ENCODE data around the gene GRID1. TPM values are rescaled to one million over a fixed set of nuclear protein-coding genes. Genes with fewer than 3 reads are reported as not detected.

GRID1 gene
- polyA plus RNA-seq, 1 of the 3 experiments (the other 2 are of a cell fraction), result 0.13 TPM

GRCh38 chr10:86215046-86215445 is 151.5 kb downstream of the GRID1 start (continued):
- TF ChIP-seq, protein P1, sequence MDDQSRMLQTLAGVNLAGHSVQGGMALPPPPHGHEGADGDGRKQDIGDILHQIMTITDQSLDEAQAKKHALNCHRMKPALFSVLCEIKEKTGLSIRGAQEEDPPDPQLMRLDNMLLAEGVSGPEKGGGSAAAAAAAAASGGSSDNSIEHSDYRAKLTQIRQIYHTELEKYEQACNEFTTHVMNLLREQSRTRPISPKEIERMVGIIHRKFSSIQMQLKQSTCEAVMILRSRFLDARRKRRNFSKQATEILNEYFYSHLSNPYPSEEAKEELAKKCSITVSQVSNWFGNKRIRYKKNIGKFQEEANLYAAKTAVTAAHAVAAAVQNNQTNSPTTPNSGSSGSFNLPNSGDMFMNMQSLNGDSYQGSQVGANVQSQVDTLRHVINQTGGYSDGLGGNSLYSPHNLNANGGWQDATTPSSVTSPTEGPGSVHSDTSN (IDR thresholded peaks at IDR 0.05), result no peak
- TF ChIP-seq NFIC (IDR thresholded peaks at IDR 0.05; ENCODE audit: borderline replicate concordance), result no peak
- no peak for TF ChIP-seq CHD2 (IDR thresholded peaks at IDR 0.05; ENCODE audit: low read length, partially characterized antibody)
- TF ChIP-seq GABPA (IDR thresholded peaks at IDR 0.05; ENCODE audit: low read depth), result no peak
- no peak for TF ChIP-seq RAD21 (IDR thresholded peaks at IDR 0.05; ENCODE audit: low read length)
- TF ChIP-seq, protein P2, sequence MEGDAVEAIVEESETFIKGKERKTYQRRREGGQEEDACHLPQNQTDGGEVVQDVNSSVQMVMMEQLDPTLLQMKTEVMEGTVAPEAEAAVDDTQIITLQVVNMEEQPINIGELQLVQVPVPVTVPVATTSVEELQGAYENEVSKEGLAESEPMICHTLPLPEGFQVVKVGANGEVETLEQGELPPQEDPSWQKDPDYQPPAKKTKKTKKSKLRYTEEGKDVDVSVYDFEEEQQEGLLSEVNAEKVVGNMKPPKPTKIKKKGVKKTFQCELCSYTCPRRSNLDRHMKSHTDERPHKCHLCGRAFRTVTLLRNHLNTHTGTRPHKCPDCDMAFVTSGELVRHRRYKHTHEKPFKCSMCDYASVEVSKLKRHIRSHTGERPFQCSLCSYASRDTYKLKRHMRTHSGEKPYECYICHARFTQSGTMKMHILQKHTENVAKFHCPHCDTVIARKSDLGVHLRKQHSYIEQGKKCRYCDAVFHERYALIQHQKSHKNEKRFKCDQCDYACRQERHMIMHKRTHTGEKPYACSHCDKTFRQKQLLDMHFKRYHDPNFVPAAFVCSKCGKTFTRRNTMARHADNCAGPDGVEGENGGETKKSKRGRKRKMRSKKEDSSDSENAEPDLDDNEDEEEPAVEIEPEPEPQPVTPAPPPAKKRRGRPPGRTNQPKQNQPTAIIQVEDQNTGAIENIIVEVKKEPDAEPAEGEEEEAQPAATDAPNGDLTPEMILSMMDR (IDR thresholded peaks at IDR 0.05), result no peak
- TF ChIP-seq YY1 (IDR thresholded peaks at IDR 0.05; ENCODE audit: low read depth), result no peak
- no peak for TF ChIP-seq EP300 (IDR thresholded peaks at IDR 0.05; ENCODE audit: borderline replicate concordance in 1 of 2, low read depth in 1 of 2, low read length in 1 of 2)

GRCh38 chr10:86213148-86213547 is 153.4 kb downstream of the GRID1 start:
- Histone ChIP-seq H3K9me2 (no peaks in the 10 kb centered on the region), H3K36me3 (replicated peaks in 1 of 2; ENCODE audit: control insufficient read depth in 1 of 2, insufficient read depth in 2 of 2, low read length in 1 of 2) (no peaks in the 10 kb centered on the region), H2AFZ (ENCODE audit: low read depth) (no peak overlapping the region), H3K4me2 (no peak overlapping the region), H4K20me1 (ENCODE audit: insufficient read depth) (no peaks in the 10 kb centered on the region), H3K9me3 (no peaks in the 10 kb centered on the region), H3K4me3 (ENCODE audit: low read depth in 2 of 2, low read length in 1 of 2) (no peak overlapping the region), H3K27ac (ENCODE audit: low read depth in 2 of 2, low read length in 1 of 2) (no peak overlapping the region), H3F3A (replicated peaks; ENCODE audit: insufficient read depth) (no peaks in the 10 kb centered on the region), H3K79me2 (ENCODE audit: insufficient read depth) (no peaks in the 10 kb centered on the region), H3K4me1 (ENCODE audit: control insufficient read depth in 1 of 2, insufficient read depth in 2 of 2, low read depth in 1 of 2, low read length in 1 of 2) (peaks cover 0 to 10% of the 10 kb centered on the region in 2 experiments; a peak in 2 of 4 replicates), H3K27me3 (ENCODE audit: insufficient read depth) (no peaks in the 10 kb centered on the region), H3K9ac (no peak overlapping the region)
- ChIA-PET CTCF (no interaction called here), POLR2A (no interaction called here)
- 33% methylated on average over 6 of the region's 7 CpGs for WGBS (ENCODE audit: low lambda C conversion rate)
- TF ChIP-seq CHD2 (IDR thresholded peaks at IDR 0.05; ENCODE audit: low read length, partially characterized antibody), result no peak
- TF ChIP-seq MXI1 (IDR thresholded peaks at IDR 0.05; ENCODE audit: low read depth, low read length), result no peak
- TF ChIP-seq, protein P3, sequence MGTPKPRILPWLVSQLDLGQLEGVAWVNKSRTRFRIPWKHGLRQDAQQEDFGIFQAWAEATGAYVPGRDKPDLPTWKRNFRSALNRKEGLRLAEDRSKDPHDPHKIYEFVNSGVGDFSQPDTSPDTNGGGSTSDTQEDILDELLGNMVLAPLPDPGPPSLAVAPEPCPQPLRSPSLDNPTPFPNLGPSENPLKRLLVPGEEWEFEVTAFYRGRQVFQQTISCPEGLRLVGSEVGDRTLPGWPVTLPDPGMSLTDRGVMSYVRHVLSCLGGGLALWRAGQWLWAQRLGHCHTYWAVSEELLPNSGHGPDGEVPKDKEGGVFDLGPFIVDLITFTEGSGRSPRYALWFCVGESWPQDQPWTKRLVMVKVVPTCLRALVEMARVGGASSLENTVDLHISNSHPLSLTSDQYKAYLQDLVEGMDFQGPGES (IDR thresholded peaks at IDR 0.05; ENCODE audit: low read depth, low read length), result no peak
- TF ChIP-seq, protein P1 (IDR thresholded peaks at IDR 0.05), result no peak
- TF ChIP-seq, protein P2 (IDR thresholded peaks at IDR 0.05), result no peak
- TF ChIP-seq GATA2 (CRISPR knock-in tag; IDR thresholded peaks at IDR 0.05), result no peak
- no peak for TF ChIP-seq SIN3A (IDR thresholded peaks at IDR 0.05; ENCODE audit: borderline replicate concordance, low read depth, low read length)
- TF ChIP-seq POLR2AphosphoS5 (IDR thresholded peaks at IDR 0.05; ENCODE audit: low read depth, low read length), result no peak
- TF ChIP-seq NRF1 (IDR thresholded peaks at IDR 0.05; ENCODE audit: low read depth, low read length), result no peak
- TF ChIP-seq SMC3 (IDR thresholded peaks at IDR 0.05; ENCODE audit: low read depth, low read length), result no peak
- TF ChIP-seq RCOR1 (IDR thresholded peaks at IDR 0.05; ENCODE audit: low read length), result no peak
- no peak for TF ChIP-seq GABPA (IDR thresholded peaks at IDR 0.05; ENCODE audit: low read depth)
- TF ChIP-seq, protein P4, sequence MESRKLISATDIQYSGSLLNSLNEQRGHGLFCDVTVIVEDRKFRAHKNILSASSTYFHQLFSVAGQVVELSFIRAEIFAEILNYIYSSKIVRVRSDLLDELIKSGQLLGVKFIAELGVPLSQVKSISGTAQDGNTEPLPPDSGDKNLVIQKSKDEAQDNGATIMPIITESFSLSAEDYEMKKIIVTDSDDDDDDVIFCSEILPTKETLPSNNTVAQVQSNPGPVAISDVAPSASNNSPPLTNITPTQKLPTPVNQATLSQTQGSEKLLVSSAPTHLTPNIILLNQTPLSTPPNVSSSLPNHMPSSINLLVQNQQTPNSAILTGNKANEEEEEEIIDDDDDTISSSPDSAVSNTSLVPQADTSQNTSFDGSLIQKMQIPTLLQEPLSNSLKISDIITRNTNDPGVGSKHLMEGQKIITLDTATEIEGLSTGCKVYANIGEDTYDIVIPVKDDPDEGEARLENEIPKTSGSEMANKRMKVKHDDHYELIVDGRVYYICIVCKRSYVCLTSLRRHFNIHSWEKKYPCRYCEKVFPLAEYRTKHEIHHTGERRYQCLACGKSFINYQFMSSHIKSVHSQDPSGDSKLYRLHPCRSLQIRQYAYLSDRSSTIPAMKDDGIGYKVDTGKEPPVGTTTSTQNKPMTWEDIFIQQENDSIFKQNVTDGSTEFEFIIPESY (IDR thresholded peaks at IDR 0.05; ENCODE audit: borderline replicate concordance, low read depth), result no peak
- TF ChIP-seq FOXJ3 (CRISPR knock-in tag; IDR thresholded peaks at IDR 0.05), result no peak
- no peak for TF ChIP-seq ELF1 (IDR thresholded peaks at IDR 0.05)
- TF ChIP-seq RAD21 (IDR thresholded peaks at IDR 0.05; ENCODE audit: low read length), result no peak
- no peak for DNase-seq
